ENCODE results near the gene TBCE. TPM values are rescaled to one million over a fixed set of nuclear protein-coding genes. Genes with fewer than 3 reads are reported as not detected.
"Not testable (repeated sequence)": the region's sequence is repeated elsewhere in the genome, so short reads cannot be mapped to it uniquely, and the experiment has no call there.

TBCE gene
- polyA plus RNA-seq, 3 donors: 15.4 to 19.4 (median 17.6) TPM

DNA sequence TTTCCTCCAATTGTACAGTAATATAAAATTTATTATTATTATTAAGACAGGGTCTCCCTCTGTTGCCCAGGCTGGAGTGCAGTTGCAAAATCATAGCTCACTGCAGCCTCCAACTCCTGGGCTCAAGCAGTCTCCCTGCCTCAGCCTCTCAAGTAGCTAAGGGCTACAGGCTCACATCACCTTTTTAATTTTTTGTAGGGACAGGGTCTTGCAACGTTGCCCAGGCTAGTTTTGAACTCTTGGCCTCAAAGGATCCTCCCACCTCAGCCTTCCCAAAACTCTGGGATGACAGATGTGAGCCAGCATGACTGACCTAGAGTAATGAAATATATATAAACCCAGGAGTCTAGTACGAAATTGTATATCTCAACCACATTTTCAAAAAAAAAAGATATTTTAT is 87.9 kb downstream of the TBCE start:
- no peaks in the 10 kb centered on the region for H3K4me1 ChIP-seq (ENCODE audit: control insufficient read depth in 1 of 2, insufficient read depth in 2 of 2, low read length in 2 of 2)
- no peaks in the 10 kb centered on the region for H3K27me3 Mint-ChIP-seq (ENCODE audit: low read depth in 3 of 3)
- H3K4me3 ChIP-seq (replicated peaks in 1 of 3; ENCODE audit: low read depth in 2 of 3, low read length in 3 of 3): no peak overlapping the region
- no peak overlapping the region for H3K9ac ChIP-seq (ENCODE audit: insufficient read depth, low read length, poor library complexity, severe bottlenecking)
- no peak overlapping the region for H3K4me3 Mint-ChIP-seq
- no peaks in the 10 kb centered on the region for H3K27me3 ChIP-seq (ENCODE audit: control insufficient read depth in 2 of 2, insufficient read depth in 2 of 2, low read length in 2 of 2)
- no peaks in the 10 kb centered on the region for H3K9me3 ChIP-seq (replicated peaks in 1 of 2; ENCODE audit: control insufficient read depth in 1 of 2, insufficient read depth in 1 of 2, low read length in 2 of 2)
- TF ChIP-seq CTCF (IDR thresholded peaks at IDR 0.05): no peak
- peaks cover 41 to 45% of the 10 kb centered on the region in 2 donors for H3K36me3 Mint-ChIP-seq
- H4K20me1 ChIP-seq (ENCODE audit: insufficient read depth, low read length): no peaks in the 10 kb centered on the region
- WGBS (ENCODE audit: insufficient coverage): no CpG with 5 or more reads among the region's 2 CpGs
- H3K27ac Mint-ChIP-seq: no peak overlapping the region
- intact Hi-C loops (cut with micrococcal nuclease): no loop called here
- H3K4me2 ChIP-seq (replicated peaks; ENCODE audit: extremely low read depth, low read length, poor library complexity, severe bottlenecking): no peak overlapping the region
- peaks cover 12 to 70% of the 10 kb centered on the region in 2 donors for H3K36me3 ChIP-seq (replicated peaks in 1 of 2; ENCODE audit: control insufficient read depth in 1 of 2, insufficient read depth in 2 of 2, low read length in 2 of 2)
- H3K79me2 ChIP-seq (ENCODE audit: insufficient read depth, low read length): no peaks in the 10 kb centered on the region
- no peaks in the 10 kb centered on the region for H3K9me3 Mint-ChIP-seq
- no peaks in the 10 kb centered on the region for H3K4me1 Mint-ChIP-seq
- no peak overlapping the region for H2AFZ ChIP-seq (ENCODE audit: insufficient read depth, low read depth, low read length, poor library complexity, severe bottlenecking)
- no peak overlapping the region for H3K27ac ChIP-seq (ENCODE audit: low read depth in 1 of 2, low read length in 2 of 2)
- no peak for DNase-seq

- no peak overlapping the region for H3K27ac ChIP-seq (ENCODE audit: low read depth in 1 of 2, low read length in 2 of 2)
- H3K4me1 ChIP-seq (ENCODE audit: control insufficient read depth in 1 of 2, insufficient read depth in 2 of 2, low read length in 2 of 2): no peaks in the 10 kb centered on the region
- H3K36me3 ChIP-seq (replicated peaks in 1 of 2; ENCODE audit: control insufficient read depth in 1 of 2, insufficient read depth in 2 of 2, low read length in 2 of 2): peaks cover 5 to 63% of the 10 kb centered on the region in 2 donors
- Mint-ChIP-seq H3K27me3 (ENCODE audit: low read depth in 3 of 3) (no peaks in the 10 kb centered on the region), H3K4me1 (no peaks in the 10 kb centered on the region), H3K36me3 (peaks cover 37 to 40% of the 10 kb centered on the region in 2 donors), H3K4me3 (no peak overlapping the region), H3K9me3 (no peaks in the 10 kb centered on the region), H3K27ac (no peak overlapping the region)
- H3K4me2 ChIP-seq (replicated peaks; ENCODE audit: extremely low read depth, low read length, poor library complexity, severe bottlenecking): no peak overlapping the region
- H3K4me3 ChIP-seq (replicated peaks in 1 of 3; ENCODE audit: low read depth in 2 of 3, low read length in 3 of 3): no peak overlapping the region
- H3K79me2 ChIP-seq (ENCODE audit: insufficient read depth, low read length): no peaks in the 10 kb centered on the region
- no peaks in the 10 kb centered on the region for H3K27me3 ChIP-seq (ENCODE audit: control insufficient read depth in 2 of 2, insufficient read depth in 2 of 2, low read length in 2 of 2)
- DNase-seq: no peak
- no peak for TF ChIP-seq CTCF (IDR thresholded peaks at IDR 0.05)
- 100% methylated on average over 4 of the region's 4 CpGs for WGBS (ENCODE audit: insufficient coverage)
- intact Hi-C loops (cut with micrococcal nuclease): no loop called here
- no peaks in the 10 kb centered on the region for H4K20me1 ChIP-seq (ENCODE audit: insufficient read depth, low read length)
- H3K9me3 ChIP-seq (replicated peaks in 1 of 2; ENCODE audit: control insufficient read depth in 1 of 2, insufficient read depth in 1 of 2, low read length in 2 of 2): no peaks in the 10 kb centered on the region
- no peak overlapping the region for H2AFZ ChIP-seq (ENCODE audit: insufficient read depth, low read depth, low read length, poor library complexity, severe bottlenecking)
- no peak overlapping the region for H3K9ac ChIP-seq (ENCODE audit: insufficient read depth, low read length, poor library complexity, severe bottlenecking)
Observed at GRCh38 chr1:235455823-235456222, 88.6 kb downstream of the TBCE start.

GRCh38 chr1:235457856-235458255 is 90.6 kb downstream of the TBCE start:
- H3K9ac ChIP-seq (ENCODE audit: insufficient read depth, low read length, poor library complexity, severe bottlenecking); H2AFZ ChIP-seq (ENCODE audit: insufficient read depth, low read depth, low read length, poor library complexity, severe bottlenecking); H3K27me3 Mint-ChIP-seq (ENCODE audit: low read depth in 3 of 3); H3K4me3 Mint-ChIP-seq; H3K4me1 Mint-ChIP-seq; H3K79me2 ChIP-seq (ENCODE audit: insufficient read depth, low read length); H3K27ac ChIP-seq (ENCODE audit: low read depth in 1 of 2, low read length in 2 of 2); H3K9me3 Mint-ChIP-seq; H3K27ac Mint-ChIP-seq; H3K27me3 ChIP-seq (ENCODE audit: control insufficient read depth in 2 of 2, insufficient read depth in 2 of 2, low read length in 2 of 2); H3K9me3 ChIP-seq (replicated peaks in 1 of 2; ENCODE audit: control insufficient read depth in 1 of 2, insufficient read depth in 1 of 2, low read length in 2 of 2); H3K4me2 ChIP-seq (replicated peaks; ENCODE audit: extremely low read depth, low read length, poor library complexity, severe bottlenecking); H3K4me1 ChIP-seq (ENCODE audit: control insufficient read depth in 1 of 2, insufficient read depth in 2 of 2, low read length in 2 of 2); DNase-seq; H3K4me3 ChIP-seq (replicated peaks in 1 of 3; ENCODE audit: low read depth in 2 of 3, low read length in 3 of 3); intact Hi-C loops (cut with micrococcal nuclease); H4K20me1 ChIP-seq (ENCODE audit: insufficient read depth, low read length): not testable (repeated sequence)
- H3K36me3 Mint-ChIP-seq: peaks cover 19 to 25% of the 10 kb centered on the region in 2 donors
- H3K36me3 ChIP-seq (replicated peaks in 1 of 2; ENCODE audit: control insufficient read depth in 1 of 2, insufficient read depth in 2 of 2, low read length in 2 of 2): peaks cover 2 to 49% of the 10 kb centered on the region in 2 donors
- WGBS (ENCODE audit: insufficient coverage): 100% methylated on average over 5 of the region's 7 CpGs

Measured in CD14-positive monocyte (primary cell).